DMS114 treated with DMSO at 0.1 percent for 48 hours (cell line): ENCODE measurements around the gene SIDT1.

Experiments used
- DNase-seq: peaks from one replicate; lab custom pipeline; 2025; ENCODE audit not compliant: unreplicated experiment; lab: John Stamatoyannopoulos, UW

Gene SIDT1

GRCh38 chr3:113531826-113532697 is at the start of gene SIDT1:
SIDT1 (plus strand) TSS chr3:113532555; CDS start chr3:113533022, 467 bp downstream.
- peak; percentile 27 for DNase-seq

- DNase-seq, result no peak
Observed at GRCh38 chr3:113485161-113485609, 47.2 kb upstream of the SIDT1 start.

- peak; percentile 40 for DNase-seq
Observed at GRCh38 chr3:113495035-113495434, 37.3 kb upstream of the SIDT1 start.

GRCh38 chr3:113496924-113497323 is 35.4 kb upstream of the SIDT1 start:
- no peak for DNase-seq

GRCh38 chr3:113498221-113499005 is 33.9 kb upstream of the SIDT1 start:
- no peak for DNase-seq

- no peak for DNase-seq
Observed at GRCh38 chr3:113499081-113499480, 33.3 kb upstream of the SIDT1 start.

- no peak for DNase-seq
Observed at GRCh38 chr3:113501597-113501996, 30.8 kb upstream of the SIDT1 start.

- no peak for DNase-seq
Observed at GRCh38 chr3:113505867-113506266, 26.5 kb upstream of the SIDT1 start.

- DNase-seq, result no peak
Observed at GRCh38 chr3:113507501-113508067, 24.8 kb upstream of the SIDT1 start.

- no peak for DNase-seq
Observed at GRCh38 chr3:113508966-113509365, 23.4 kb upstream of the SIDT1 start.

- DNase-seq, result no peak
Observed at GRCh38 chr3:113514265-113514769, 18.0 kb upstream of the SIDT1 start.

- DNase-seq, result peak; percentile 40
Observed at GRCh38 chr3:113516115-113516505, 16.2 kb upstream of the SIDT1 start.

GRCh38 chr3:113521981-113522380 is 10.4 kb upstream of the SIDT1 start:
- no peak for DNase-seq

GRCh38 chr3:113523241-113523640 is 9.1 kb upstream of the SIDT1 start:
- no peak for DNase-seq

GRCh38 chr3:113532698-113533533 is 561 bp downstream of the SIDT1 start:
- DNase-seq, result no peak

GRCh38 chr3:113533534-113533892 is 1.2 kb downstream of the SIDT1 start:
- no peak for DNase-seq

- DNase-seq, result no peak
Observed at GRCh38 chr3:113534365-113534764, 2.0 kb downstream of the SIDT1 start.

GRCh38 chr3:113535898-113536297 is 3.5 kb downstream of the SIDT1 start:
- DNase-seq, result no peak

- no peak for DNase-seq
Observed at GRCh38 chr3:113536627-113537101, 4.3 kb downstream of the SIDT1 start.

GRCh38 chr3:113537155-113537554 is 4.8 kb downstream of the SIDT1 start:
- no peak for DNase-seq
